ENCODE results near the gene TBL1XR1. TPM values are rescaled to one million over a fixed set of nuclear protein-coding genes. Genes with fewer than 3 reads are reported as not detected.
A peak's percentile ranks its signal among the peaks of the same experiment; 100 is the strongest.

The TBL1XR1 gene
- total RNA-seq, 1 experiment from 2014 or later: 81.0 TPM

- Histone ChIP-seq H3K4me1 (ENCODE audit: low read length) (peaks cover 5% of the 10 kb centered on the region; the same call in 1 of the 2 replicates), H3K9me3 (ENCODE audit: low read length) (no peaks in the 10 kb centered on the region), H4K20me1 (ENCODE audit: insufficient read depth, low read depth, low read length) (no peaks in the 10 kb centered on the region), H2AFZ (ENCODE audit: low read length) (no peak overlapping the region), H3K4me2 (ENCODE audit: low read depth, low read length, poor library complexity, severe bottlenecking) (no peak overlapping the region), H3K27ac (ENCODE audit: low read length) (no peak overlapping the region), H3K4me3 (ENCODE audit: low read length) (no peak overlapping the region), H3K9ac (ENCODE audit: low read length) (no peak overlapping the region), H3K36me3 (ENCODE audit: insufficient read depth, low read length) (0 out of 2 replicates have a peak, but pooled peaks cover 7% of the 10 kb centered on the region), H3K9me2 (replicated peaks; ENCODE audit: insufficient read depth, low read length) (no peaks in the 10 kb centered on the region), H3K79me2 (ENCODE audit: low read length) (peaks cover 98% of the 10 kb centered on the region), H3K27me3 (ENCODE audit: low read length) (no peaks in the 10 kb centered on the region)
- no peak for DNase-seq
Observed at GRCh38 chr3:177127008-177127407, 70.3 kb downstream of the TBL1XR1 start.

GRCh38 chr3:177126015-177126773 is 71.1 kb downstream of the TBL1XR1 start:
- Histone ChIP-seq H3K79me2 (ENCODE audit: low read length) (peaks cover 98% of the 10 kb centered on the region), H2AFZ (ENCODE audit: low read length) (no peak overlapping the region), H3K27me3 (ENCODE audit: low read length) (no peaks in the 10 kb centered on the region), H3K27ac (ENCODE audit: low read length) (no peak overlapping the region), H3K9me3 (ENCODE audit: low read length) (no peaks in the 10 kb centered on the region), H3K9me2 (replicated peaks; ENCODE audit: insufficient read depth, low read length) (no peaks in the 10 kb centered on the region), H4K20me1 (ENCODE audit: insufficient read depth, low read depth, low read length) (no peaks in the 10 kb centered on the region), H3K9ac (ENCODE audit: low read length) (no peak overlapping the region), H3K36me3 (ENCODE audit: insufficient read depth, low read length) (0 out of 2 replicates have a peak, but pooled peaks cover 7% of the 10 kb centered on the region), H3K4me2 (ENCODE audit: low read depth, low read length, poor library complexity, severe bottlenecking) (no peak overlapping the region), H3K4me1 (ENCODE audit: low read length) (peaks cover 13% of the 10 kb centered on the region), H3K4me3 (ENCODE audit: low read length) (no peak overlapping the region)
- no peak for DNase-seq

DNA sequence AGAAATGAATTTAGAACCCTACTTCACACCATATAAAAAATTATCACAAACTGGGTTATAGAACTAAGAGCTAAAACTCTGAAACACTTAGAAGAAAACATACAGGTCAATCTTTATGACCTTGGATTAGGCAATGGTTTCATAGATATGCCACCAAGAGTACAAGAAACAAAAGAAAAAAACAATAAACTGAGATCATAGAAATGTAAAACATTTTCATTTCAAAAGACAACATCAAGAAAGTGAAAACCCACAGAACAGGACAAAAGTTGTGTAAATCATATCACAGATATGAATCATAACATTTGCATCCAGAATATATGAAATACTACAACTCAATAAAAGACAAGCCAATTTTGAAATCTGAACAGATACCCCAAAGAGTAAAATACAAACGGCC is 72.4 kb downstream of the TBL1XR1 start:
- Histone ChIP-seq H3K9me2 (replicated peaks; ENCODE audit: insufficient read depth, low read length) (no peaks in the 10 kb centered on the region), H4K20me1 (ENCODE audit: insufficient read depth, low read depth, low read length) (no peaks in the 10 kb centered on the region; the same call in 1 of the 2 replicates), H3K27me3 (ENCODE audit: low read length) (no peaks in the 10 kb centered on the region), H3K4me3 (ENCODE audit: low read length) (no peak overlapping the region), H3K9me3 (ENCODE audit: low read length) (no peaks in the 10 kb centered on the region), H3K4me2 (ENCODE audit: low read depth, low read length, poor library complexity, severe bottlenecking) (no peak overlapping the region), H3K79me2 (ENCODE audit: low read length) (peaks cover 99% of the 10 kb centered on the region), H3K36me3 (ENCODE audit: insufficient read depth, low read length) (no peaks in the 10 kb centered on the region), H3K9ac (ENCODE audit: low read length) (no peak overlapping the region), H3K27ac (ENCODE audit: low read length) (no peak overlapping the region), H3K4me1 (ENCODE audit: low read length) (peaks cover 24% of the 10 kb centered on the region), H2AFZ (ENCODE audit: low read length) (no peak overlapping the region)
- DNase-seq: no peak

- peaks cover 100% of the 10 kb centered on the region for H3K79me2 ChIP-seq (ENCODE audit: low read length)
- no peaks in the 10 kb centered on the region for H3K9me3 ChIP-seq (ENCODE audit: low read length)
- peaks cover 24% of the 10 kb centered on the region for H3K4me1 ChIP-seq (ENCODE audit: low read length)
- H3K36me3 ChIP-seq (ENCODE audit: insufficient read depth, low read length): no peaks in the 10 kb centered on the region
- H3K9ac ChIP-seq (ENCODE audit: low read length): no peak overlapping the region
- H4K20me1 ChIP-seq (ENCODE audit: insufficient read depth, low read depth, low read length): no peaks in the 10 kb centered on the region; the same call in 1 of the 2 replicates
- H3K4me3 ChIP-seq (ENCODE audit: low read length): no peak overlapping the region
- no peak overlapping the region for H3K4me2 ChIP-seq (ENCODE audit: low read depth, low read length, poor library complexity, severe bottlenecking)
- H3K27me3 ChIP-seq (ENCODE audit: low read length): no peaks in the 10 kb centered on the region
- no peaks in the 10 kb centered on the region for H3K9me2 ChIP-seq (replicated peaks; ENCODE audit: insufficient read depth, low read length)
- no peak overlapping the region for H2AFZ ChIP-seq (ENCODE audit: low read length)
- no peak overlapping the region for H3K27ac ChIP-seq (ENCODE audit: low read length)
- no peak for DNase-seq
Observed at GRCh38 chr3:177123822-177124221, 73.5 kb downstream of the TBL1XR1 start.

DNA sequence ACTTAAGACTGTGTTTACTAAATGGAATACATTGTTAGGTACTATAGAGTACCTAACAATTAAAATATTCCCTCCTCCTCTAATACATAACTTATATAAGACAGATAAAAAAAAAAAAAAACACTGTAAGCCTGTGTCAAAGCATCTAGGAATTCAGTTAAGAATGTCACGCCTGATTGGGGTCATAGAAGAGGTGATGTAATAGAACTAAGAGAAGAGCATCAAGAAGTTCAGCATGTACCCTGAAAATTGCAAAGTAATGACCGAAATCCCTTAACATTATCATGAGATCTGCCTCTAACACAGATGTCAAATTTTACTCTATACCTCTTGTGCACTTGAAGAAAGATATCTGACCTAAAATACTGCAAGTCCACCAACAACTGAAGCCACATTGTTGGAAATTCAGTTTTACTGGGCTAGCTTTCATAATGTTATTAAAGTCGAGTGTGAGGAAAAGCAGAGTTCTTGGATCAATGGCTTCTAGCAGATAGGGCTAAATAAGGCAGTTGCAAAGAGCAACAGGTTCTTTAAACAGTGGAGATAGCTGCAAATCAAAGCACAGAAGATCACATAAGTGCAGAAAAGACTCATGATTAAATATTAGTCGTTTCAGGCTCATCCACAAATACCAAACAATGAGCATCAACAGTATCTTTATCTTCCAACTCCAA is 75.0 kb downstream of the TBL1XR1 start:
- H3K4me1 ChIP-seq (ENCODE audit: low read length): peaks cover 28% of the 10 kb centered on the region
- no peak for DNase-seq
- no peaks in the 10 kb centered on the region for H3K9me3 ChIP-seq (ENCODE audit: low read length)
- H3K9ac ChIP-seq (ENCODE audit: low read length): no peak overlapping the region
- H3K4me2 ChIP-seq (ENCODE audit: low read depth, low read length, poor library complexity, severe bottlenecking): no peak overlapping the region
- no peaks in the 10 kb centered on the region for H3K36me3 ChIP-seq (ENCODE audit: insufficient read depth, low read length)
- H4K20me1 ChIP-seq (ENCODE audit: insufficient read depth, low read depth, low read length): no peaks in the 10 kb centered on the region; the same call in 1 of the 2 replicates
- peaks cover 100% of the 10 kb centered on the region for H3K79me2 ChIP-seq (ENCODE audit: low read length)
- no peaks in the 10 kb centered on the region for H3K27me3 ChIP-seq (ENCODE audit: low read length)
- H2AFZ ChIP-seq (ENCODE audit: low read length): no peak overlapping the region
- H3K4me3 ChIP-seq (ENCODE audit: low read length): no peak overlapping the region
- H3K9me2 ChIP-seq (replicated peaks; ENCODE audit: insufficient read depth, low read length): no peaks in the 10 kb centered on the region
- H3K27ac ChIP-seq (ENCODE audit: low read length): no peak overlapping the region

- no peak overlapping the region for H3K27ac ChIP-seq (ENCODE audit: low read length)
- H3K4me1 ChIP-seq (ENCODE audit: low read length): peaks cover 28% of the 10 kb centered on the region
- H3K9me2 ChIP-seq (replicated peaks; ENCODE audit: insufficient read depth, low read length): no peaks in the 10 kb centered on the region
- H3K79me2 ChIP-seq (ENCODE audit: low read length): peaks cover 100% of the 10 kb centered on the region
- no peak overlapping the region for H3K4me3 ChIP-seq (ENCODE audit: low read length)
- no peak overlapping the region for H3K9ac ChIP-seq (ENCODE audit: low read length)
- no peaks in the 10 kb centered on the region for H3K27me3 ChIP-seq (ENCODE audit: low read length)
- H3K4me2 ChIP-seq (ENCODE audit: low read depth, low read length, poor library complexity, severe bottlenecking): no peak overlapping the region
- H3K9me3 ChIP-seq (ENCODE audit: low read length): no peaks in the 10 kb centered on the region
- H2AFZ ChIP-seq (ENCODE audit: low read length): no peak overlapping the region
- DNase-seq: no peak
- no peaks in the 10 kb centered on the region; the same call in 1 of the 2 replicates for H4K20me1 ChIP-seq (ENCODE audit: insufficient read depth, low read depth, low read length)
- no peaks in the 10 kb centered on the region for H3K36me3 ChIP-seq (ENCODE audit: insufficient read depth, low read length)
Observed at GRCh38 chr3:177119829-177120228, 77.5 kb downstream of the TBL1XR1 start.

DNA sequence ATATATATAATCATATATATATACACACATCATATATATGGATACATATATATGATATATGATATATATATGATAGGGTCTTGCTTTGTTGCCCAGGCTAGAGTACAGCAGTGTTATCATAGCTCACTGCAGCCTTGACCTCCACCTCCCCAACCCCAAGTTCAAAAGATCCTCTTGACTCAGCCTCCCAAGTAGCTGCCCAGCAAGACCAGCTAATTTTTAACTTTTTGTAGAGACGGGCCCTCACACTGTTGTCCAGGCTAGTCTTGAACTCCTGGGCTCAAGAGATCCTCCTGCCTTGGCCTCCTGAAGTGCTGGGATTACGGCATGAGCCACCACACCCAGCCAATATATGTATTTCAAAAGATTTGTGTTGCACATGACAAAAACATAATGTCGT is 83.0 kb downstream of the TBL1XR1 start:
- DNase-seq: no peak
- H3K27ac ChIP-seq (ENCODE audit: low read length): no peak overlapping the region
- H3K27me3 ChIP-seq (ENCODE audit: low read length): no peaks in the 10 kb centered on the region
- H3K79me2 ChIP-seq (ENCODE audit: low read length): peaks cover 99% of the 10 kb centered on the region
- no peaks in the 10 kb centered on the region for H3K9me2 ChIP-seq (replicated peaks; ENCODE audit: insufficient read depth, low read length)
- H2AFZ ChIP-seq (ENCODE audit: low read length): no peak overlapping the region
- peaks cover 51% of the 10 kb centered on the region for H3K4me1 ChIP-seq (ENCODE audit: low read length)
- H3K36me3 ChIP-seq (ENCODE audit: insufficient read depth, low read length): no peaks in the 10 kb centered on the region
- H3K9me3 ChIP-seq (ENCODE audit: low read length): no peaks in the 10 kb centered on the region
- no peak overlapping the region for H3K4me3 ChIP-seq (ENCODE audit: low read length)
- H3K9ac ChIP-seq (ENCODE audit: low read length): no peak overlapping the region
- H4K20me1 ChIP-seq (ENCODE audit: insufficient read depth, low read depth, low read length): no peaks in the 10 kb centered on the region
- H3K4me2 ChIP-seq (ENCODE audit: low read depth, low read length, poor library complexity, severe bottlenecking): no peak overlapping the region

- H3K4me1 ChIP-seq (ENCODE audit: low read length): peaks cover 73% of the 10 kb centered on the region
- no peak overlapping the region for H2AFZ ChIP-seq (ENCODE audit: low read length)
- peak overlapping the region; percentile 55 for H3K4me2 ChIP-seq (ENCODE audit: low read depth, low read length, poor library complexity, severe bottlenecking)
- no peaks in the 10 kb centered on the region for H4K20me1 ChIP-seq (ENCODE audit: insufficient read depth, low read depth, low read length)
- peaks cover 98% of the 10 kb centered on the region for H3K79me2 ChIP-seq (ENCODE audit: low read length)
- H3K9ac ChIP-seq (ENCODE audit: low read length): no peak overlapping the region
- DNase-seq: no peak
- no peak overlapping the region for H3K4me3 ChIP-seq (ENCODE audit: low read length)
- H3K27ac ChIP-seq (ENCODE audit: low read length): no peak overlapping the region; the same call in 1 of the 2 replicates
- no peaks in the 10 kb centered on the region for H3K27me3 ChIP-seq (ENCODE audit: low read length)
- H3K36me3 ChIP-seq (ENCODE audit: insufficient read depth, low read length): no peaks in the 10 kb centered on the region
- H3K9me3 ChIP-seq (ENCODE audit: low read length): no peaks in the 10 kb centered on the region
- no peaks in the 10 kb centered on the region for H3K9me2 ChIP-seq (replicated peaks; ENCODE audit: insufficient read depth, low read length)
Observed at GRCh38 chr3:177111541-177111949, 85.7 kb downstream of the TBL1XR1 start.
